GM23248 (cell line): ENCODE data around the gene ZNF827. TPM values are rescaled to one million over a fixed set of nuclear protein-coding genes. Genes with fewer than 3 reads are reported as not detected.

Experiments used
- DNase-seq: peaks from one replicate; pipeline ENCODE4 v3.0.0-alpha.2; 2015
- H2AFZ ChIP-seq: fragments of 200-600 bp; sonication (generic); 2 replicates; pipeline ENCODE4 v1.6.1; 2016; ENCODE audit warnings: antibody characterized with exemption
- H3F3A ChIP-seq: fragments of 200-600 bp; sonication (generic); 2 replicates; pipeline ENCODE4 v1.6.1; 2016; ENCODE audit warnings: mild to moderate bottlenecking, antibody characterized with exemption, mixed run types; ENCODE audit not compliant: insufficient read depth
- H3K27ac ChIP-seq: fragments of 200-600 bp; sonication (generic); 2 replicates; pipeline ENCODE4 v1.5.1; 2016; ENCODE audit warnings: mild to moderate bottlenecking
- H3K27me3 ChIP-seq: fragments of 200-600 bp; sonication (generic); replicated peaks from 2 replicates; pipeline ENCODE4 v1.6.1; 2016; ENCODE audit warnings: mild to moderate bottlenecking; ENCODE audit not compliant: insufficient read depth
- H3K36me3 ChIP-seq: fragments of 200-600 bp; sonication (generic); 2 replicates; pipeline ENCODE4 v1.6.1; 2016; ENCODE audit warnings: low read depth, mild to moderate bottlenecking
- H3K4me1 ChIP-seq: fragments of 200-600 bp; sonication (generic); 2 replicates; pipeline ENCODE4 v1.6.1; 2016; ENCODE audit warnings: mild to moderate bottlenecking; ENCODE audit not compliant: insufficient read depth
- H3K4me2 ChIP-seq: fragments of 200-600 bp; sonication (generic); one replicate; pipeline ENCODE4 v1.6.1; 2016; ENCODE audit warnings: mild to moderate bottlenecking; ENCODE audit not compliant: unreplicated experiment
- H3K4me3 ChIP-seq: fragments of 200-600 bp; sonication (generic); 2 replicates; pipeline ENCODE4 v1.5.1; 2016; ENCODE audit warnings: mild to moderate bottlenecking
- H3K79me2 ChIP-seq: fragments of 200-600 bp; sonication (generic); 2 replicates; pipeline ENCODE4 v1.6.1; 2016; ENCODE audit warnings: mild to moderate bottlenecking; ENCODE audit not compliant: insufficient read depth
- H3K9ac ChIP-seq: fragments of 200-600 bp; sonication (generic); 2 replicates; pipeline ENCODE4 v1.6.1; 2016; ENCODE audit warnings: mild to moderate bottlenecking
- H3K9me2 ChIP-seq: fragments of 200-600 bp; sonication (generic); 2 replicates; pipeline ENCODE4 v1.6.1; 2016; ENCODE audit warnings: mixed run types, mild to moderate bottlenecking, moderate library complexity; ENCODE audit not compliant: insufficient read depth
- H3K9me3 ChIP-seq: fragments of 200-600 bp; sonication (generic); one replicate; pipeline ENCODE4 v1.6.1; 2017; ENCODE audit warnings: low read depth
- H4K20me1 ChIP-seq: fragments of 200-600 bp; sonication (generic); 2 replicates; pipeline ENCODE4 v1.6.0; 2016; ENCODE audit not compliant: insufficient read depth
- EZH2 ChIP-seq: fragments of 200-600 bp; sonication (generic); IDR thresholded peaks from 2 replicates; pipeline ENCODE4 v1.6.1; 2018; ENCODE audit warnings: antibody characterized with exemption, mild to moderate bottlenecking; ENCODE audit not compliant: insufficient read depth, poor library complexity, severe bottlenecking
- EZH2phosphoT487 ChIP-seq: fragments of 200-600 bp; sonication (generic); IDR thresholded peaks from 2 replicates; pipeline ENCODE4 v1.6.1; 2018; ENCODE audit warnings: antibody characterized with exemption, moderate library complexity, mild to moderate bottlenecking, low read depth; ENCODE audit not compliant: insufficient read depth
- WGBS, 2 experiments: methylation state at CpG; one replicate each; pipeline ENCODE4 v1.1.6; 2015 to 2017; ENCODE audit warnings: low lambda C conversion rate in 2 of 2, low coverage in 1 of 2; ENCODE audit errors: missing lambda C conversion rate in 2 of 2; 5-methylcytosine and 5-hydroxymethylcytosine counted together
- in situ Hi-C: fragments of 300-500 bp; cut with MboI; formaldehyde crosslinking; loops from 2 replicates; pipeline ENCODE4 v1.15.0; 2020
- polyA plus RNA-seq: library from polyadenylated mRNA; unstranded; fragments of >200 nt; fragmentation: Nextera tagmentation; extraction: Ambion mirVana; gene quantifications from 2 replicates; pipeline ENCODE4 v1.2.1, GENCODE V29; 2016
- total RNA-seq: library from RNA; depleted of rRNA; stranded (reverse); fragments of >200 nt; shearing (Covaris generic); gene quantifications from 2 replicates; pipeline ENCODE4 v1.2.3, GENCODE V29; 2014

Gene ZNF827
- total and polyA plus RNA-seq, 2 experiments from 2014 or later: 5.0 to 10.1 TPM

DNA sequence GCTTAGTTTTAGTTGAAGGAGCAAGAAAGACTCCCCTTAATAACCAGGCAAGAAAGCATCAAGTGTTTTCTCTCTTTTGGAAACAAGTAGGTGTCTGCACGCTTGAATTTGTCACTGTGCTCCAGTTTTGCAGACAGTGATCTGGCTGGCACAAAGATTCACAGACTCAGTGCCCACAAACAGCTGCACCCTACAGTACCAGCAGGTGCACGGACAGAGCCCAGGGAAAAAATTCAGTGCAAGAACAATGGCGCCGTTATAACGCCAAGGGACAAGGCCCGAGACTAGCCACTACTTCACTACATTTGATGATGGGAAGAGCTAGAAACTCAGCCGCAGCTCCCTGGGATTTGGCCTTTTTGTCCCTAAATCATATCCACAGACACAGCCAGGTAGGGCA lies 56.0 kb downstream of the ZNF827 start:
- Histone ChIP-seq H3K79me2 (peaks cover 43% of the 10 kb centered on the region), H3K4me1 (peaks cover 21% of the 10 kb centered on the region), H4K20me1 (no peaks in the 10 kb centered on the region), H3K4me3 (no peak overlapping the region), H3K4me2 (no peak overlapping the region), H3K9me3 (no peaks in the 10 kb centered on the region), H3K36me3 (peaks cover 15% of the 10 kb centered on the region; the same call in 1 of the 2 replicates), H2AFZ (no peak overlapping the region), H3K27me3 (no peaks in the 10 kb centered on the region), H3K27ac (no peak overlapping the region), H3K9me2 (no peaks in the 10 kb centered on the region), H3F3A (peaks cover 16% of the 10 kb centered on the region; the same call in 1 of the 2 replicates), H3K9ac (no peak overlapping the region)
- WGBS, 2 experiments: 97% methylated on average over 7 of the region's 7 CpGs
- no peak for DNase-seq
- TF ChIP-seq EZH2phosphoT487: no peak
- in situ Hi-C loops: no loop called here

DNA sequence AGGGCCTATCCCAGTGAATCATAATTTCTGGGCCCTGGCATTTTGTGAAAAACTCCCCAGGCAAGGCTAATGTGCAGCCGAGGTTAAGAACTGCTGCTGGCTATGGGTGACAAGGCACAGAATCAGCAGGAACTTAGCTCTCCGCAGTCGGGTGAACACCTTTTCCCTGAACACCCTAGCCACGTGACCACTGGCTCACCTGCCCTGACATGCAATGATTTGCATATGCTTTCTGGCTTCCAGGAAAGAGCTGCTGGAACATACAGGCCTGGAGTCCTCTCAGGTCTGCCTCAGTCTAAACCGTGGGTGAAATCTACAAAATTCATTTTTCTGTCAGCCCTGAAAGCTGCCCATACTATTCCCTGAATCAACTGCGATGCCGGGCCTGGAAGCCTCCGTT lies 56.6 kb downstream of the ZNF827 start:
- H3K27me3 ChIP-seq: no peaks in the 10 kb centered on the region
- H3K9ac ChIP-seq: no peak overlapping the region
- no peak overlapping the region for H2AFZ ChIP-seq
- H4K20me1 ChIP-seq: no peaks in the 10 kb centered on the region
- DNase-seq: no peak
- peaks cover 17% of the 10 kb centered on the region for H3K4me1 ChIP-seq
- no peaks in the 10 kb centered on the region for H3K9me2 ChIP-seq
- no peak overlapping the region for H3K4me2 ChIP-seq
- WGBS, 2 experiments: 82 to 93% methylated on average over 8 of the region's 8 CpGs
- peaks cover 12% of the 10 kb centered on the region; the same call in 1 of the 2 replicates for H3F3A ChIP-seq
- H3K9me3 ChIP-seq: no peaks in the 10 kb centered on the region
- in situ Hi-C loops: no loop called here
- no peak overlapping the region for H3K4me3 ChIP-seq
- H3K27ac ChIP-seq: no peak overlapping the region
- TF ChIP-seq EZH2phosphoT487 (no peak), EZH2 (no peak)
- peaks cover 15% of the 10 kb centered on the region; the same call in 1 of the 2 replicates for H3K36me3 ChIP-seq
- H3K79me2 ChIP-seq: peaks cover 47% of the 10 kb centered on the region

DNA sequence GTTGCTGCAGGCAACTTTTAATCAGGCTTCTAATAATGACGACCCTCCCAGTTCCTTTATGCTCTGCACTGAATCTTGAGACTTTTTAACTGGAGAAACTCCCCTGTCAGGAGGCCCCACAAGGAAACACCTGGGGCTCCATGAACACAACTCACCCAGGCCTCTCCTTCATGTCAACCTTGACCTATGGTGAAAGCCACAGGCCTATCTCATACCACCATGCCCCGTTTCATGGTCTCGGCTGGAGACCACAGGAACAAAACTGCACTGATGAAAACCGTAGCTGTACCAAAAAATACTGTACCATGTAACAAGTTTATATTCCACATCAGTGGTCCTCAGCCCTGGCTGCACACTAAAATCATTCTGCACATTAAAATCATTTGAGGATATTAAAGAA lies 57.0 kb downstream of the ZNF827 start:
- Histone ChIP-seq H3F3A (peaks cover 8% of the 10 kb centered on the region; the same call in 1 of the 2 replicates), H3K4me3 (no peak overlapping the region), H3K36me3 (peaks cover 15% of the 10 kb centered on the region; the same call in 1 of the 2 replicates), H3K9me3 (no peaks in the 10 kb centered on the region), H3K9ac (no peak overlapping the region), H2AFZ (no peak overlapping the region), H4K20me1 (no peaks in the 10 kb centered on the region), H3K27ac (no peak overlapping the region), H3K79me2 (peaks cover 47% of the 10 kb centered on the region), H3K4me1 (peaks cover 13% of the 10 kb centered on the region), H3K9me2 (no peaks in the 10 kb centered on the region), H3K4me2 (no peak overlapping the region), H3K27me3 (no peaks in the 10 kb centered on the region)
- WGBS, 2 experiments: 70 to 73% methylated on average over 4 of the region's 4 CpGs
- no peak for DNase-seq
- TF ChIP-seq EZH2phosphoT487 (no peak), EZH2 (no peak)
- in situ Hi-C loops: no loop called here

- H4K20me1 ChIP-seq: no peaks in the 10 kb centered on the region
- no peaks in the 10 kb centered on the region for H3K27me3 ChIP-seq
- H2AFZ ChIP-seq: no peak overlapping the region
- H3K9me3 ChIP-seq: no peaks in the 10 kb centered on the region
- peaks cover 14% of the 10 kb centered on the region; the same call in 1 of the 2 replicates for H3K36me3 ChIP-seq
- H3K79me2 ChIP-seq: peaks cover 47% of the 10 kb centered on the region
- peaks cover 10% of the 10 kb centered on the region for H3K4me1 ChIP-seq
- H3K9me2 ChIP-seq: no peaks in the 10 kb centered on the region
- no peak overlapping the region for H3K4me3 ChIP-seq
- H3K9ac ChIP-seq: no peak overlapping the region
- no peak for TF ChIP-seq EZH2
- TF ChIP-seq EZH2phosphoT487: no peak
- in situ Hi-C loops: no loop called here
- H3K27ac ChIP-seq: no peak overlapping the region
- H3K4me2 ChIP-seq: no peak overlapping the region
- 96 to 99% methylated on average over 9 of the region's 9 CpGs for WGBS, 2 experiments
- no peaks in the 10 kb centered on the region; the same call in 1 of the 2 replicates for H3F3A ChIP-seq
- no peak for DNase-seq
Measured at GRCh38 chr4:145880355-145880960, 58.2 kb downstream of the ZNF827 start.
